GM12873 (cell line): Measurements from ENCODE around the gene SNX32.

Source experiments
- CTCF ChIP-seq: IDR thresholded peaks from 2 replicates; pipeline ENCODE4 v1.5.1; 2012; ENCODE audit warnings: low read depth, mild to moderate bottlenecking, moderate library complexity, low read length, control low read depth; ENCODE audit not compliant: insufficient read depth; ENCODE audit errors: missing control alignments

The SNX32 gene

DNA sequence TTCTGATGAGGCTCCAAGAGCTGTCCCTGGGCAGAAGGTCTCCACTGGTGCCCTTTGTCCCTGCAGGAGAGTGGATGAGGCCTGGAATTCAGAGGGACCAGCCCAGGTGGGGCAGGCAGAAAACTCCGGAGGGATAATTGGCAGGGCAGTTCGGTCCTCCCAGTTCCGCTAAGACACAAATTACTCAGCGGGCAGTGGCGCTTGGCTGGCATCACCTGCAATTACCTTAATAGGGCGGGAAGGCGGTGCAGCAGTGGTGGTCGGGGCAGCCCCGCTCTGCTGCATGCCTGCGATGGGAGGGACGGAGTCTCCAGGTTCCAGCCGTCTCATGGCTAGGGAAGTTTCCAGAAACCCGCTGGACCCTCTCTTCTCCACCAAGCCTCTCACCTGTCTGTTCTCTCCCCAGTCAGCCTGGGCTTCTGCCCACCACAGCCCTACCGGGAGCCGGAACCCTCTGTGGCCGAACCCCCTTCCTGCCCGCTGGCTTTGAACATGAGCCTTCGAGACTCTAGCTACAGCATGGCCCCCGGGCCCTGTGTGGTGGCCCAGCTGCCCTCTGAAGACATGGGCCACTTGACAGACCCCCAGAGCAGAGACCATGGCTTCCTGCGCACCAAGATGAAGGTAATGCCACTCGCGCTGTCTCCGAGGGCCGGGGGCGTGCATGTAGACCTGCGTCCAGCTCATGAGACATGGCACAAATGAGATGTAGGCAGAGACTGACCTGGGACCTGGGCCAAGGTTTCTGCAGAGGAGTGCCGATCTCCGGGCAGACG lies 40.0 kb upstream of the SNX32 start:
- TF ChIP-seq CTCF, result no peak

DNA sequence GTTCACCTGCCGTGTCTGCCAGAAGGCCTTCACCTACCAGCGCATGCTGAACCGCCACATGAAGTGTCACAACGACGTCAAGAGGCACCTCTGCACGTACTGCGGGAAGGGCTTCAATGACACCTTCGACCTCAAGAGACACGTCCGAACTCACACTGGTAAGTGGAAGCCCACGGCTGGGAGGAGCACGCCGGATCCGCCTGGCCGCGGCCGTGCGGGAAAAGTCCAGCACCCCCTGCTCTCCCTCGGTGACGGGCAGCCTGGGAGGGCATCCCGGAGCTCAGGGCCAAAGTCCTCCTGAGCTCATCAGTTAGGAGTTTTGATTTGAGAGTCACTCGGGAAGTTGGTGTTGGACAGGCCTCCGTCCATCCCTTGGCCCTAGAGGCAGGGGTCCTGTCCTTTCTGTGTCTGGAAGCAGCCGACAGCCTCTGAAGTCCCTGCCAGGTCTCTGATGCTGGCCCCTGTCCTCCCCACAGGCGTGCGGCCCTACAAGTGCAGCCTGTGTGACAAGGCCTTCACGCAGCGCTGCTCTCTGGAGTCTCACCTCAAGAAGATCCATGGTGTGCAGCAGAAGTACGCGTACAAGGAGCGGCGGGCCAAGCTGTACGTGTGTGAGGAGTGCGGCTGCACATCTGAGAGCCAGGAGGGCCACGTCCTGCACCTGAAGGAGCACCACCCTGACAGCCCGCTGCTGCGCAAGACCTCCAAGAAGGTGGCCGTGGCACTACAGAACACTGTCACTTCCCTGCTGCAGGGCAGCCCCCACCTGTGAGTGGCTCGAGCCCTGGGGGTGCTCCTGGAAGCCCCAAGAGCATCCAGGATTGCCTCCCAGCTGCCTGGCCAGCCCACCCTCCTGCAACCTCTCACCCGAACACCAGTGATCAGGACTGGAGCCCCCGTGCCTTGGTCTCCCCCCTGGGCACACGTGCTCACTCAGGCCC lies 38.9 kb upstream of the SNX32 start:
- TF ChIP-seq CTCF, result no peak

GRCh38 chr11:65796726-65797601 lies 36.8 kb upstream of the SNX32 start:
- TF ChIP-seq CTCF, result no peak

DNA sequence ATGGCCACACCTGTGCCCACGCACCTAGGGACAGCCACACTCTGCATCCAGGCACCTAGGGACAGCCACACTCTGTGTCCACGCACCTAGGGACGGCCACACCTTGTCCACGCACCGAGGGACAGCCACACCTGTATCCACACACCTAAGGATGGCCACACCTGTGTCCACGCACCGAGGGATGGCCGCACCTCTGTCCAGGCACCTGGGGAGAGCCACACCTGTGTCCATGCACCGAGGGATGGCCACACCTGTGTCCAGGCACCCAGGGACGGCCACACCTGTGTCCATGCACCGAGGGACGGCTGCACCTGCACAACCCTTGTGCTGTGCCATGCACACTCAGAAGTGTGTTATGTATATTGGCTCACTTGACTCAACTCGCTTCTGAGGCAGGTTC lies 36.1 kb upstream of the SNX32 start:
- no peak for TF ChIP-seq CTCF

DNA sequence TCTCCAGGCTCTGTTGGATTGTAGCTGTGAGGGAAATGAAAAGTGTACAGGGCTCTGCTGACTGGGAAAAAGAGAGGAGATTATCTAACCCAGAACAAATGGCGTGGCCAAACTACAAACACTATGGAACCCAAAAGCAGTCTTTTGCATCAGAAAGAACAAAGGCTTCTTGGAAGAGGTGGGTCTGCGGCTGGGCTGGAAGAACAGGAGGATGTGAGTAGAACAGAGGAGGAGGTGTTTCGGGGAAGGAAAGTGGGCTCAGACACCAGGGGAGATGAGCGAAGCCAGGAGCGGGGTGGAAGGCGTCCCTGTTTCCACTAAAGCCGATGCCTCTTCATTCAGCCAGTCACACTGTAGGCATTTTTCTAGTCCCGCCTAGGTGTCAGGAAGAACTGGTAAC lies 34.9 kb upstream of the SNX32 start:
- TF ChIP-seq CTCF, result no peak

DNA sequence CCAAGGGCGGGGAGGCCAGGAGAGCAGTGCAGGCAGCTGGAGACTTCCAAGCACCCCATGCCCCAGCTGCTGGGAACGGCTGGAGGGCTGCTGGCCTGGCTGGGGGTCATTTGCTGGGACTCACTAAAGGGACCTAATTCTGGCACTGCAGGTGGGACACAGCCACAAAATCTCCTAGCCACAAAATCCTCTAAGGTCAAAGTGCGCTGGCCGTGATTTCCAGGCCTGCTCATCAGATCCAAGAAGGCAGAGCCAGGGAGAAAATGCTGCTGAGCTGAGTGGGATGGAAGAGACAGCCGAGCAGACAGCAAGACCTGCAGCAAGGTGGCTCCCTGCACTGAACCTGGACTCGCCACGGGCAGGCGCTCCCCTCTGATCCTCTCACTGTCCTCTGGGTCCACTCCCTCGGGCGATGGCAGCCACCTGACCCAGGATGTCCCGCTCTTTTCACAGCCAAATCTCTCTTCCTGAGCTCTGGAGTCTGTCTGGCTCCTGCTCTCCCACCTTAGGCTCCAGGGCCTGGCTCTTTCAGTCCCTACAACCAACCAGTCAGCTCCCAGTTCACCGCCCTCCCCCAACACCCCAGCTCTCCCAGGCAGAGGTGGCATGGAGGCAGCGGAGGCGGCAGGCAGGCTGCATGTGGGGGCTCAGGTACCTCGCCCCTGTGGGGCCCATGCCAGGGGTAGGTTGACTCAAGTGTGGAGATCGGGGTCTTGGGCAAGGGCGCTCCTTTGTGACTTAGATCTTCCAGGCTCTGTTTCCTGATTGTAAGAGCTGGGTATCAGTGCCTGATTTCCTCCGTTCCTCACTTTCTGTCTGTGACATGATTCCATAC lies 32.4 kb upstream of the SNX32 start:
- TF ChIP-seq CTCF, result no peak
